HG03066 (cell line): ENCODE results near the gene DAAM2.

Source experiments
- ATAC-seq: cut with Tn5 transposase; IDR thresholded peaks from one replicate; pipeline ENCODE4 v1.9.1; 2021; ENCODE audit warnings: low read depth; ENCODE audit not compliant: unreplicated experiment

DAAM2 gene

DNA sequence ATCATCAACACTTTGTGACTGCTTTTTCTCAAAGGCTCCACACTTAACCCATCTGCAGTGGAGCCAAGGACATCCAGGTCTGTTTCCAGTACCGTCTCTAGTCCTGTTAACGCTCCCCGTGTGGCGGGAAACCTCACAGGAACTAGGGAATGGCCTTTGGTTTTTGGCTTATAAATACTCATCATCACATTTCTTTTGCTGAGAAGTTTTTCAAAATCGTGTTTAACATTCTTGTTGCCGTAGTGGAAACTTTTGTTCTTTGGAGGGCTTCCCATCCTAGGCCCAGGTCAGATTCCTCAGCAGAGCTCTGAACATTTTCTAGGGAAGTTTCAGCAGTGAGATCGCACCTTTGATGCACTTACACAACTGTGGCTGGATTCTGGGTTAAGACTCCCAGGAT is 24.6 kb downstream of the DAAM2 start:
- ATAC-seq, result no peak

DNA sequence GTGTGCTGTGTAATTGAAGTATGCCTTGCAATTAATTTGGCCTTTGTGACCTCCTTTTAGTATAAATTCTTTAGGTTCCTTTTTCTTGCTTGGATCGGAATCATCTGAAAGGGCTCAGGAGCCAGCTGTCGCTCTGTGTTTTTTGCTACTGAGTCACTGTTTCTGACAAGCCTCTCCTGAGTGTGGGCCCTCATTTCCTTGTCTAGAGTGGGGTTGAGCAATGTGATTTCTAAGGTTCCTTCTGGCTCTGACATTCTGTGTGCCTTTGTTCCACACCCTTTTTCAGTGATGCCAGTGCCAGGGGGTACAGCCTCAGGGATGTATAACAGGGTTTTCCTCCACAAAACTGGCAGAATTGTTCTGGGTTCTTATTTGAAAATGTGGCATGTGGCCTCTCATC is 26.5 kb downstream of the DAAM2 start:
- ATAC-seq, result no peak

GRCh38 chr6:39819228-39819627 is 27.1 kb downstream of the DAAM2 start:
- ATAC-seq, result no peak

DNA sequence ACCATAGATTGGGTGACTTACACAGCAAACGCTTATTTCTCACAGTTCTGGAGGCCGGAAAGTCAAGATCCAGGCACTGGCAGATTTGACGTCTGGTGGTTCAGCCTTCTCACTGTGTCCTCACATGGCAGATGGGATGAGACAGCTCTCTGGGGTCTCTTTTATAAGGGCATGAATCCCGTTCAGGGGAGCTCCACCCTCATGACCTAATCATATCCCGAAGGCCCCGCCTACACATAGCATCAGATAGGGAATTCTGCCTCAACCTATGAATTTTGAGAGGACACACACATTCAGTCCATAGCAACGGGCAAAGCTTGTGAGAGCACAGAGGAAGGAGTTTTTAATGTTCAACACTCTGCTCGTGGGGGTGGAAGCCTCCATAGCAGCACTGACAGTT is 27.5 kb downstream of the DAAM2 start:
- ATAC-seq, result no peak

- ATAC-seq, result no peak
Observed at GRCh38 chr6:39820553-39820952, 28.4 kb downstream of the DAAM2 start.

DNA sequence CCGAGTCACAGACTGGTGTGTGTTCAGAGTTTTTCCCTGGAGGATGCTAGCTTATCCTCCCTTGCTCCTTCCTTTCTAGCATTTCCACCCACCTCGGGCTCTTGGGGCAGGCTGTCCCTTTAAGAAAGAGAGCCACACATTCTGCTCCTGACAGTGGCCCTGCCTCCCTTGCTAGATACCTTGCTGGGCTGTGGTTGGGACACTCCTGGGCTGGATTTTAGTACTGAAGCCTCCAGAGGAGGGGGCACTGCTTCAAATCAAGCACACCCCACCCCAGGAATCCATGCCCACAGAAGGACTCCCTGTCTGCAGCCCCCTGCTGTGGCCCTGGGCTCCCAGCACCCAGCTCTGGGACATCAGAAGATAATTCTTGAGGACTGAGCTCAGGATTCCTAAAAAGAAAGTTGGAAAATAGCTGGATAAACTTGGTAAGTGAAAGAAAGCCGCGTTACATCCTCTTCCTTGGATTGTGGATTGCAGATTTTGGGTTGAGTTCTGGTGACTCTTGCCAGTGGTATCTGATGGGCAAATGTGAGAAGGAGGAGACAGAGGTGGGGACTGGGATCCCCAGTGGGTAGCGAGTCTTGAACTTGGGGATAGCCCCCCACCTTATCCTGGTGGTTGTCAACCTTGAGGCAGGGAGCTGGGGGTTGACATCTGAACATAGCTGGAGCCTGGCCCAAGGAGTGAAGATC is 29.0 kb downstream of the DAAM2 start:
- ATAC-seq, result no peak

GRCh38 chr6:39821742-39822532 is 29.8 kb downstream of the DAAM2 start:
- no peak for ATAC-seq

GRCh38 chr6:39822846-39823815 is 31.0 kb downstream of the DAAM2 start:
- no peak for ATAC-seq

DNA sequence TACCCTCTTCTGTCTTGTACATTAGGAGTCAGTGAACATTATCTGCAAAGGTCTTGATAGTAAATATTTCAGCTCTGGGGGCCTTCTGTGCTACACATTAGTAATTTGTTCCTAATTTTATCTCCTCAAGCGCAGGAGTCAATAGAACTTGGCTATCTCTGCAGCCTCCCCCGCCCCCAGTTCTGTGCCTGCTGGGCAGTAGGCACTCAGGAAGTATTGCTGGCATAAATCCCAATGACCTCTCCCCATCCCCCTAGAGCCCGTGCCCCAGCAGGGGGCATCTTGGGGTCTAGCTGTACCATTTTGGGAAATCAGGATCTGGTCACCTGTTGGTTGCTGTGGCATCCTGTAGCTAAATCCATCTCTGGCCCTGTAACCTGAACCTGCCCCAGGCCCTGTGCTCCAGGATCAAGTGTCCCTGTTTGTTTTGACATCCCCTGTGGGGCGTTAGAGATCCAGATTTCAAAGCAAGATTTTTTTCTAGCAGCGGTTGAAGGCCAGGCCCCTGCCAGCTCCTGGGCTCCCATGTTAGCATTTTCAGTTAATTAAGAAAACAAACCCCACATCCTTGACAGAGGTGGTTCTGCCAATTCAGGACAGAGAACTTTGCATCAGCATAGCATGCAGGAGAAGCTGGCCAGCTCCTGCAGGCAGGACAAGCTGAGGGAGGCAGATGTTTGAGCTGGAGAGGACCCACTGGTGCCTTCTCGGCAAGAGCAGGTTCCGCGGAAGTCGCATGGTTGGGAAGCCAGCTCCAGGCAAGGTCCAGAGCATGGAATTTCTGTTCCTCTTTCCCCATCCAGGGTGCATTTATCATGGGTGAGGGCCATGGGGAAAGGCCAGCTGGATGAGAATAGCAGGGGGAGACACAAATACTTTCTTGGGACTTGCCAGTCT is 32.1 kb downstream of the DAAM2 start:
- ATAC-seq, result no peak

- ATAC-seq, result no peak
Observed at GRCh38 chr6:39829331-39829730, 37.2 kb downstream of the DAAM2 start.

GRCh38 chr6:39830444-39830843 is 38.3 kb downstream of the DAAM2 start:
- no peak for ATAC-seq

DNA sequence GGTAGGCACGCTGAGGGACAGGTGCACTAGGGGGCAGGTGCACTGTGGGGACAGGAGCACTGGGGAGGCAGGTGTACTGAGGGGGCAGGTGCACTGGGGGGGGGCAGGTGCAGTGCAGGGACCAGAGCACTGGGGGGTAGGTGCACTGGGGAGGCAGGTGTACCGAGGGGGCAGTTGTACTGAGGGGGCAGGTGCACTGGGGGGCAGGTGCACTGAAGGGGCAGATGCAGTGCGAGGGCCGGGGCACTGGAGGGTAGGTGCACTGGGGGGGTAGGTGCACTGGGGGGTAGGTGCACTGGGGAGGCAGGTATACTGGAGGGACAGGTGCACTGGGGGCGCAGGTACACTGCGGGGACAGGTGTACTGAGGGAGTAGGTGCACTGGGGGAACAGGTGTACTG is 39.5 kb downstream of the DAAM2 start:
- ATAC-seq, result no peak

DNA sequence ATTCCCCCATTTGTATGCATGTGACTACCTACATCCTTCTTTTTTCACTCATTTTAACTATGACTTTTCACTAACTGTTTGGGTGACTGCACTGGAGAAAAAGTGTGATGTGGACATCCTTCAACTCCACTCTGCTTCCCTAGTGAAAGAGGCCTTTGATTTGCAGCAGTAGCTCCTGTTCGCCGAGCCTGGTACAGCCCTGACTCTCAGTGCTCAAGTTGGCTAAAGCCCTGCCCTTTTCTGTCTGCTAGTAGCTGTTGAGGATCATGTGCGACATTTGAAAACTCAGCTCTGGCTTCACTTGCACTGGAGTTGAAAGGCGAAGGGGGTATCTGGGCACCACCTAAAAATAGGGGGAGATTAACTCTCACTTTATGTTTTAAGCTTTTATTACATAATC is 42.1 kb downstream of the DAAM2 start:
- no peak for ATAC-seq

DNA sequence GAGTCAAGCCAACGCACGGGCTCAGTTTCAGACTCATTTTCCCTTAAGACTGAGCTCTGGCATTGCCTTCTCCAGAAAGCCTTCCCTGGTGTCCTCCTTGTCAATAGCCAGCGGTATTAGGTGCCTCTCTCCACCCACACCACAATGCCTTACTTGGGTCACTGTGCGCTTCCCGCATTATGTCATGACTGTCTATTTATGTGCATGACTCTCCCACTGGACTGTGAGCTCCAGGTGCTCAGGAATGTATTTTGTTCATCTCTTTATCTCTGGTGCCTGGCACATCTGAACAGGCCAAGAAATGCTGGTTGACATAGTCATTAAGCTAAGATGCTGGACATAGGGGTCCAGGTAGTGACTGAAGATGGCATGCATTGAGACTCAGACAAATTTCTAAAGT is 42.7 kb downstream of the DAAM2 start:
- no peak for ATAC-seq

DNA sequence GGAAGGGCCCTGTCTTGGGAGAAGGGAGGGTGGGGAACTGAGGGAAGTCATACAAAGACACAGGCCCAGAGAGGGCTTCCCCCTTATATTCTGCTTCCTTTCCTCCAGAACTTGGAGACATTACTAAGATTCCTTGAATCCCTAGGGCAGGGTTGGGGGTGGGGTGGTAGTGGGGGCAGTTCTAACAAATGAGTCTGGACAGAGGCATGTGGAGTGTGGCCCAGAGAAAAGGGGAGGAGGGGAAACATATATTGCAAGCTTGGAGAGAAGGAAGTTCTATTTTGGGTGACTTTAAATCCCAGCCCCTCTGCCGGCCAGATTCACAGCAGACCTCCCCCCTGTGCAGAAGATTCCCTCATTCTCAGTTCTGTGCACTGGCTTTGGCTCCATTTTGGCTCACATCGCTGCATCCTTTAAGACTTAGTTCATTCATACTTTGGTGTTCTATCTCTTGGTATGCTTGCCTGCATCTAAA is 43.7 kb downstream of the DAAM2 start:
- no peak for ATAC-seq

- no peak for ATAC-seq
Observed at GRCh38 chr6:39836606-39837005, 44.4 kb downstream of the DAAM2 start.

GRCh38 chr6:39839445-39839844 is 47.3 kb downstream of the DAAM2 start:
- no peak for ATAC-seq

- no peak for ATAC-seq
Observed at GRCh38 chr6:39840781-39841180, 48.6 kb downstream of the DAAM2 start.

GRCh38 chr6:39841291-39841690 is 49.1 kb downstream of the DAAM2 start:
- ATAC-seq, result no peak

- ATAC-seq, result no peak
Observed at GRCh38 chr6:39841923-39842322, 49.7 kb downstream of the DAAM2 start.
